HG02623 (cell line): ENCODE results near the gene MOXD1.
A peak's percentile ranks its signal among the peaks of the same experiment; 100 is the strongest.

Source experiments
- ATAC-seq: cut with Tn5 transposase; IDR thresholded peaks from one replicate; pipeline ENCODE4 v1.9.1; 2021; ENCODE audit warnings: moderate library complexity; ENCODE audit not compliant: unreplicated experiment

Gene MOXD1

DNA sequence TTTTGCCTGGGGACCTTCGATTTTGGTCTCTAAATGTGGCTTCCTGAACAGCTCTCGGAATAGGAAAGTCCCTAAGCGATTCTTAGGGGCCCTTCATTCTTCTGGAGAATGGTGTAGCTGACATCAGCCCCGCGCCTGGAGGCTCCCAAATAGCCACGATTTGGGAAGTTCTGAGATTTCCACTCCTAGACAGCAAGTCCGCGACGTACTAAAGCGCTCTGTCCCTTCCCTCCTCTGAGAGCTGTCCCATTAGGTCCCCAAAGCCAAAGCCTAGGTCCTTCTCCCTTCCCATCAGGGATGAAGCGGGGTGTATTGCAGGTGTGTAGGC lies 756 bp downstream of the MOXD1 start:
- no peak for ATAC-seq

DNA sequence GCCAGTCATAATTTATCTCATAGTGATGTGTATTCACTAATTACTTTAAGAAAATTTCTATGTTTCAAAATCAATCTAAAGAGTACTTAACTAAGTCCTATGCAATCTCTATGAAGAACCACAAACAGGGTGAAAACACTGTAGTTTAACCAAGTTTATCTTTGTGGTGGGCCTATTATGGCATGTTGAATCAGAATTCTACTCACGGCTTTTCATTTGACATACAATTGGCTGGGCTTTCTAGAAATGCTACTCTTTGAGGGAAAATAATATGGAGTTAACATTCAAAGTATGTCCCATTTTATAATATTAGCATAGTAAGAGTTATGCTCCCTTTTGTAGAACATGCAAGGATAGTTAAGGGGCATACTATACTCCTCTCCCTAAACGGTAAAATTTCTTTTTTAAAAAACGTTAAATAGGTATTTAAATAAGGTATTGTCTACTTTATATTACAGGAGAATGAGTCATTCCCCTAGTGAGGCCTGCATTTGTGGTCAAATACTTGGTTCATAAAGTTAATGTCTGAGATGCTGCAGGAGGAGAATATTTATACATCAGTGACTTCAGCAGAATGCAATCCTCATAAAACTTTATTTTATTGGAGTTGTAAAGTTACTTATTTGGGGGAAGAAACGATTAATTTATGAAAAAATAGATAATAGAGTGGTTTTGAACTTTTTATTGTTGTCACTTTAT lies 1.8 kb downstream of the MOXD1 start:
- no peak for ATAC-seq

DNA sequence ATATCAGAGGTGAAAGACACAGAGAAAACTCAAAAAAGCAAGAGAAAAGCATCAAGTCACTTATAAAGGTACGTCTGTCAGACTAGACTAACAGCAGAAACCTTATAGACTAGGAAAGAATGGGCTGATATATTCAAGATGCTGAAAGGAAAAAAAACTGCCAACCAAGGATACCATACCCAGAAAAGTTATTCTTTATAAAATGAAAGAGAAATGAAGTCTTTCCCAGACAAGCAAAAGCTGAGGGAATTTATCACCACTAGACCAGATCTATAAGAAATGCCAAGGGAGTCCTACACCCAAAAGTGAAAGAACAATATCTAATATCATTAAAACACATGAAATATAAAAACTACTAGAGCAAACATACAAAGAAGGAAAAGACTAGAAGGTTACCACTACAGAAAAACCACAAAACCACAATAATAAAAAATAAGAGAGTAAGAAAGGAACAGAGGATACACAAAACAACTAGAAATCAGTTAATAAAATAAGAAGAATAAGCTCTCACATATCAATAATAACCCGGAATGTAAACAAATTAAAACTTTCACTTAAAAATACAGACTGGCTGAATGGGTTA lies 6.2 kb downstream of the MOXD1 start:
- ATAC-seq, result no peak

GRCh38 chr6:132392792-132393191 lies 8.5 kb downstream of the MOXD1 start:
- ATAC-seq, result no peak

DNA sequence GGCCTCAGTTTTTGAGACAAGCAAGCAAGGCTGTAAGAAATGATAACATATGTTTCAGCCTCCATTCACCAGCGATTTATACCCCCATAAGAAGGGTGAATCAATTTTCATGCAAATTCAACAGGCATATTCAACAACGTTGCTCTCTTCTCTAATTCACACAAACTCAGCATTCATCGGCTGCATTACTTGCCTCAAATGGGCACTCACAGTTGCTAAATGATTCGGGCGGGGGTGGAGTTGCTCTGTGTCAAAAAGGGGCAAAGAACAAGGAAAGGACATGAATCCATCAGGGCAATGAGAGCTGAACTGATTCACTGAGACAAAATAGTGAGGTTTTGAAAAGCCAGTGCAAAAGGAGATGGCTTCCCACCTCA lies 9.0 kb downstream of the MOXD1 start:
- no peak for ATAC-seq

DNA sequence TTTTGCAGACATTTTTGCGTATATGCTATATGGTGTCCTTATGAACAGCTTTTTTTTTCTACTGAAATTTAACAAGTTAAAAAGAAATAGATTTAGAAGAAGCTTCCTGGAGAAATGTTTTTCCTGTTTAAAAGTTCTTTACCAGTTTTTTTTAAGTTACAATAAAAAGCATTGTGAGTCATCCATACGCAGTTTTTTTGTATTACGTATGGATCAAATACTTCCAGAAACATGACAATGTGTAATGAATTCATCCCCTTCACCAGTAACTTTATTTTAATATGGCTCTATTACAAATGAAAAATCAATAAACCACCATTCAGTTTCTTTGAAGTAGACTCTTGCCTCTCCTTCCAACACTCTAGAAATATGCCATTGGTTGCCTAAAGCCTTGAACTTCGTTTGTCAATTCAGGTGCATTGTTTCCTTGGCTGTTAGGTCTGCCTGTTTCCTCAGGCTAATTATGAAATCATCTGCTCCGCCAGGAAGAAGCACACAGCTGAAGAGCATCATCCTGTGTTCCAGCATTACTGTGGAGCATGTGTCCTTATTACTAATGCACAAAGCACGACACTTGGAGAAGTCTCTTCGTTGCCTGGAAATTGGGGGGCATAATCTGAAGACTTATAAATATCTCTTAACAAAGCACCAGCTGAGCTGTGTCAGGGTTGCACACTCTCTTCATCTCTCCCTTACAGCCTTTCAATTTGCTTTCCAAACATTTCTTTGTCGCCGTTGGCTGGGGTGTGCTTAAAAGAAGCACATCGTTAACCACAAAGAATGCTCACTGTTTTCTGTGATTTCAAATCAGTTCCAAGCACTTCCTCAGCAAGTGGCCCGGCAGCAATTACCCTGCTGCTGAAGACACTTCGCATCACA lies 9.6 kb downstream of the MOXD1 start:
- no peak for ATAC-seq

- no peak for ATAC-seq
Measured at GRCh38 chr6:132390451-132390850, 10.8 kb downstream of the MOXD1 start.

- no peak for ATAC-seq
Measured at GRCh38 chr6:132390017-132390416, 11.3 kb downstream of the MOXD1 start.

GRCh38 chr6:132388291-132388690 lies 13.0 kb downstream of the MOXD1 start:
- no peak for ATAC-seq

DNA sequence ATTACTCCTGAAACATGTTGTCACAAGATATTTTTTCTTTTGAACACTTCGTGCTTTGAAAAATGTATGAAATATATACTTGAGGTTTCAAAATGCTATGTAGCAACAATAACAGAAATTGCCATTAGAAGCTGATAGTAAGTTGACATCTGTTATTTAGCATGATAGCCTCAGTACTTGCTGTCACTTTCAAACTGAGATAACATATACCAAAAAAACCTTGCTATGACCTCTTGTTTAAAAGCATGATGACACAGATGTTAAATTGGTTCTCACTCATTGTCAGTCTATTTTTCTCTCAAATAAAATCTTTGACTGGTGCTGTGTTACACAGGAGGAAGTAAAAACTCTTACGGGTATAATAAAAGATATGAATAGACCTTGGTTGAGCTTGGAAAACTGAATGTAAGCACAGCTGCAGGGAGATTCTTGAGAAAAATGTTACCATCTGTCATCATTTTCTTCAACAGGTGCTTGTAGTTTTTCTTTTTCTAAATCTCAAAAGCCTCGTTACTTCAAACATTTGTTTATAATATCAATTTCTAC lies 18.6 kb downstream of the MOXD1 start:
- no peak for ATAC-seq

DNA sequence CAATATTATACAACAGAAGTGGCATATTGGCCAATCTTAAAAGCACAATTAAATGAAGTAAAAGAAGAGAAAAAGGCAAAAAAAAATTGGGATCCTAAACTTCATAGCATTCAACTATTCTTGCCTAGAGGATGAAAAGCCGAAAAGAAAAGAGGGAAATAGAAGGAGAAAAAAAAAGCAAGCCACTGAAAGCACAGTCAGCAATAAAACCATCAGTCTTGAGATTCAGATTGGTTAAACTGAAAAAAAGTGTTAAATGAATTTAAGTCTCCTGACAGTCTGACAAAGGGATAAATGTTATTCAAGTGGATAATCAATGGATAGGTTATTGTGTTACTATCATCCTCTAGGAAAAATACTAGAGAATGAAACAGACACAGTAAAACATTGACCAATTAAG lies 19.9 kb downstream of the MOXD1 start:
- ATAC-seq, result no peak

GRCh38 chr6:132380358-132381029 lies 20.8 kb downstream of the MOXD1 start:
- no peak for ATAC-seq

DNA sequence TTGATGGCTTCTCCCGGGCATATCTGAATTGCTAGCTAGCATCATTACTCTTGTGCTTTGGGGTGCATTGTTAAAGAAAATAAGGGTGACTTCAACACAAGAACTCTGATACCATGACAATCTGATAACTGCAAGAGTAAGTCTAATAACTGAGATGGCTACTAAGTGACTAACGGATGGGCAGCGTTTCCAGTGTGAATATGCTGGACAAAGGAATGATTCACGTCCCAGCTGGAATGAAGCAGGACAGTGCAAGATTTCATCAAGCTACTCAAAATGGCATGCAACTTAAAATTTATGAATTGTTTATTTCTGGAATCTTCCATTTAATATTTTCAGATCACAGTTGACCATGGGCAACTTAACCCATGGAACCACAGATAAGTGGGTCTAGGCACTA lies 31.7 kb downstream of the MOXD1 start:
- no peak for ATAC-seq

DNA sequence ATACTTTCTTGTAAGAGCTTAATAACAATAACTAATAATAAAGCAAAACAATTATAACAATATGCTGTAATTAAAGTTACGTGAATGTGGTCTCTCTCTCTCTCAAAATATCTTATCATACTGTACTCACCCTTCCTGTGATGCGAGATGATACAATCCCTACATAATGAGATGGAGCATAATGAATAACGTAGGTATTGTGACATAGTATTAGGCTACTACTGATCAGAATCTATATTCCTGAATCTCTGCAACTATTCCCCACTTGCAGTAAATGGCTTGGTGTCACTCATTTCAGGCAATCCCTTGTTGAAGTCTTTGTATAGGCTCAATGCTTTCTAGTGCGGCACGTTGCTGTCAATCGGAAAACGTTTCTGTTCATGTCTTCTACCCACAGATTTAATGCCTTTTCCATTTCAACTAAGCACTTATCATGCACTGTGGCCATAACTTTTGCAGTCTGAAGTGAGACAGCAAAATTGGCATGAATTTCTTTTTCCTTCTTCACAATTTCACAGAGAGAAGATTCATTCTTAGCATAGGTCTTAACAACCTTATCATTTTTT lies 32.3 kb downstream of the MOXD1 start:
- no peak for ATAC-seq

DNA sequence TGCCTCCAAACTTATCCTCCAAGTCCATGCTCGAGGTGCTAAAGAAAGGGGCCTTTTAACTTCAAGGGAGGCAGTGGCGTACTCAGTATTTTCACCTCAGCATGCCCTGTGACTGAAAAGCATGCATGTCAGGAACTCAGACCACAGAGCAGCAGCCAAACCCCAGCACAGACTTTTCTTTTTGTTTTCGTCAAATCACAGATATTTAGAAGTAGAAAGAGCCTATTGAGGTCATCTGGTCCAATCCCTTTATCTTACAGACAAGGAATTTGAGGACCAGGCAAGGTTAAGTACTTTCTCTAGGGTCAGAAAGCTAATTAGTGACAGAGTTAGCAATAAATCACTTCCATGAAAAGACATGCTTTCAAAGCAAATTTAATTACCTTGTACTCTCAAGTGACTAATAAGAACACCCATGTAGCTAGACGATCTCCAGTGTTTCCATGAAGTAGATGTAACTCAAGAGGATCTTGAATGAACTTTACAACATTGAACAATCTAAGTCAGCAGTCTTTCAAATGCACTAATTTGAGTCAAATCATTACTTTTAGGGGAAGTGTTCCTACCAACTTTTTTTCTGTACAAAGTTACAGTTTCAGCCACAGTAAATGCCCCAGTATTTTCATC lies 35.9 kb downstream of the MOXD1 start:
- ATAC-seq, result peak; percentile 96

GRCh38 chr6:132364306-132365074 lies 36.8 kb downstream of the MOXD1 start:
- ATAC-seq, result no peak

DNA sequence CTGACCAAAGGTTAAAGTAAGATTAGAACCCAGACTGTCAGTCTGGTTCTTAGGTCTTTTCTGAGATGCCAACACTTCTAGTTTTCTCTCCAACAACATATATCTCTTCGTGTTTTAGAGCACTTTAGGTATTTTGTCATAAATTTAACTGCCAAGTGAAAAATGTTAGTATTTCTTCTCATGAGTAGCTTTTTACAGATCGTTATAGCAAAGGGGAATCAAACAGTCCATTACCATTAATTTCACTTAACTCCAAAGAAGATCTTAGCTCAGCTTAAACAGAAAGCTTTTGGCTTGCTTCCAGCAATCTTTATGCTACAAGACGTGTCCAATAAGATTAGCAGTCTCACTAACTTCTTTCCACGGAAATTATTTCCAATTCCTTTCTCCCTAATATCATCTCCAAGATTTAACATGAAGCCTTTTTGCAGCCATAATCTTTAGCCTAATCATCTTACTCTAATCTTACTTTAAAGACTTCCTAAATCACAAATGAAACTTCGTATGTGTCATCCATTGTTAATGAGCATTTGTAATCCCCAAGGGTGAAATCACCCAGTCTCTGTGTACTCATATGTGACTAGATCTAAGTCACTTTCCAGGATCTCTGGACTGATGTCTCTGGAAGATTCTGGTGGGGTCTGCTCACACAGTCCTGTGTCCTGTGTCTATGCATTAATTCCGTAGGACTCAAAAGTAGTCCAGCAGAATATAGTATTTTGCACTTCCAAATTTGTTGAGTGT lies 38.7 kb downstream of the MOXD1 start:
- no peak for ATAC-seq

DNA sequence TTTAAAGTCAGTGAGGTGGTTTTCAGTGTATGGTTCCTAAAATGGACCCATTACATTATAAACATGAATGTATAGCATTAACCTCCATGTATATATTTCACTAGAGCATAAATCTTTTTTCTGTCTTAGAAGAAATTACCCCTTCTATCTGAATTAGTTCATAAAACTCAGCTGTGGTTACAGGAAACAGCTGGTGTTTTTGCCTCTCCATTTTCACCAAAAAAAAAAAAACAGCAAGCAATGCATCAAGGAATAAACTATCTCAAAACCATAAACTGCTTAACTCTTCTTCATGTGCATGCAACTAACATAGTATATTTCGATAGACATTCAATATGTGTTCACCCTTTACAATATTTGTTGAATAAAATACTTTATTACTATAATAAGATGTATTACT lies 40.2 kb downstream of the MOXD1 start:
- no peak for ATAC-seq

- no peak for ATAC-seq
Measured at GRCh38 chr6:132359886-132360285, 41.4 kb downstream of the MOXD1 start.
